CD4-positive, alpha-beta T cell (primary cell): ENCODE measurements around the gene GABARAP. TPM values are rescaled to one million over a fixed set of nuclear protein-coding genes. Genes with fewer than 3 reads are reported as not detected.

Experiments used
- ATAC-seq: fragments of 200-7000 bp; cut with Tn5 transposase; one replicate; pipeline ENCODE4 v1.10.0; 2022; ENCODE audit warnings: mild to moderate bottlenecking; ENCODE audit not compliant: poor library complexity
- CTCF ChIA-PET: fragments of 350-600 bp; sonication (Branson Sonifier 250); formaldehyde crosslinking; loops from one replicate; lab custom pipeline; 2021; ENCODE audit warnings: antibody characterized with exemption, inconsistent platforms; lab: Charles Lee
- POLR2A ChIA-PET: fragments of 350-600 bp; sonication (Branson Sonifier 250); formaldehyde crosslinking; loops from one replicate; lab custom pipeline; 2021; ENCODE audit warnings: antibody characterized with exemption, inconsistent platforms; lab: Charles Lee
- DNase-seq, 14 experiments: peaks; one replicate each; pipeline ENCODE4 v3.0.0-alpha.2; 2013 to 2020; ENCODE audit warnings: mixed read lengths in 2 of 14
- H3K27ac ChIP-seq, 2 donors: one replicate each; pipeline versions ENCODE4 v1.5.1 to v1.7.0; 2013; ENCODE audit warnings: low read length in 2 of 2, low read depth in 1 of 2, mild to moderate bottlenecking in 1 of 2
- H3K27me3 ChIP-seq, 2 experiments: 1 replicate in 1 of 2; 2 replicates in 1 of 2; pipeline versions ENCODE4 v1.6.1 to v1.7.0; 2013; ENCODE audit warnings: low read length in 2 of 2, control low read depth in 1 of 2, mild to moderate bottlenecking in 1 of 2, moderate library complexity in 1 of 2; ENCODE audit not compliant: insufficient read depth in 2 of 2, control insufficient read depth in 1 of 2
- H3K36me3 ChIP-seq: one replicate; pipeline ENCODE4 v1.6.1; 2013; ENCODE audit warnings: low read length, control low read depth; ENCODE audit not compliant: insufficient read depth
- H3K4me1 ChIP-seq: one replicate; pipeline ENCODE4 v1.6.1; 2013; ENCODE audit warnings: low read length, control low read depth; ENCODE audit not compliant: insufficient read depth
- H3K4me3 ChIP-seq: one replicate; pipeline ENCODE4 v1.5.1; 2013; ENCODE audit warnings: mild to moderate bottlenecking, low read length, moderate library complexity
- H3K9me3 ChIP-seq, 2 experiments: 1 replicate in 1 of 2; 2 replicates in 1 of 2; pipeline versions ENCODE4 v1.6.1 to v1.7.0; 2013; ENCODE audit warnings: low read length in 2 of 2, mild to moderate bottlenecking in 2 of 2, control low read depth in 1 of 2, moderate library complexity in 1 of 2; ENCODE audit not compliant: control insufficient read depth in 1 of 2, insufficient read depth in 1 of 2
- H3K27ac Mint-ChIP-seq: one replicate; pipeline ENCODE4 v1.8.0; 2020; ENCODE audit warnings: mixed read lengths
- H3K27me3 Mint-ChIP-seq: one replicate; pipeline ENCODE4 v1.8.0; 2021; ENCODE audit warnings: mixed read lengths
- H3K36me3 Mint-ChIP-seq: one replicate; pipeline ENCODE4 v1.8.0; 2021; ENCODE audit warnings: low read depth, mixed read lengths
- H3K4me1 Mint-ChIP-seq: one replicate; pipeline ENCODE4 v1.8.0; 2021; ENCODE audit warnings: low read depth, mixed read lengths
- H3K4me3 Mint-ChIP-seq: one replicate; pipeline ENCODE4 v1.8.0; 2020; ENCODE audit warnings: mild to moderate bottlenecking, mixed read lengths
- H3K9me3 Mint-ChIP-seq: one replicate; pipeline ENCODE4 v1.8.0; 2020; ENCODE audit warnings: mixed read lengths
- intact Hi-C, 2 experiments: fragments of 100-400 bp; cut with DNase I in 1 of 2; cut with micrococcal nuclease in 1 of 2; formaldehyde crosslinking; loops; one replicate each; pipeline versions ENCODE4 v1.15.1 to v1.9.0; 2023 to 2025; cut with DNase I, micrococcal nuclease
- total RNA-seq, 174 experiments: library from RNA in 2 of 174; stranded (reverse) in 2 of 174; gene quantifications; one replicate each; pipeline ENCODE4 v1.2.3 and lab custom pipeline; 2021 to 2026
- TF ChIP-seq, protein P1 (sequence below): fragments of 200-600 bp; IDR thresholded peaks from one replicate; pipeline ENCODE4 v1.8.0; 2022; ENCODE audit warnings: antibody characterized with exemption, mild to moderate bottlenecking

The GABARAP gene
- total RNA-seq, 2 experiments from 2014 or later: 182 to 195 TPM

DNA sequence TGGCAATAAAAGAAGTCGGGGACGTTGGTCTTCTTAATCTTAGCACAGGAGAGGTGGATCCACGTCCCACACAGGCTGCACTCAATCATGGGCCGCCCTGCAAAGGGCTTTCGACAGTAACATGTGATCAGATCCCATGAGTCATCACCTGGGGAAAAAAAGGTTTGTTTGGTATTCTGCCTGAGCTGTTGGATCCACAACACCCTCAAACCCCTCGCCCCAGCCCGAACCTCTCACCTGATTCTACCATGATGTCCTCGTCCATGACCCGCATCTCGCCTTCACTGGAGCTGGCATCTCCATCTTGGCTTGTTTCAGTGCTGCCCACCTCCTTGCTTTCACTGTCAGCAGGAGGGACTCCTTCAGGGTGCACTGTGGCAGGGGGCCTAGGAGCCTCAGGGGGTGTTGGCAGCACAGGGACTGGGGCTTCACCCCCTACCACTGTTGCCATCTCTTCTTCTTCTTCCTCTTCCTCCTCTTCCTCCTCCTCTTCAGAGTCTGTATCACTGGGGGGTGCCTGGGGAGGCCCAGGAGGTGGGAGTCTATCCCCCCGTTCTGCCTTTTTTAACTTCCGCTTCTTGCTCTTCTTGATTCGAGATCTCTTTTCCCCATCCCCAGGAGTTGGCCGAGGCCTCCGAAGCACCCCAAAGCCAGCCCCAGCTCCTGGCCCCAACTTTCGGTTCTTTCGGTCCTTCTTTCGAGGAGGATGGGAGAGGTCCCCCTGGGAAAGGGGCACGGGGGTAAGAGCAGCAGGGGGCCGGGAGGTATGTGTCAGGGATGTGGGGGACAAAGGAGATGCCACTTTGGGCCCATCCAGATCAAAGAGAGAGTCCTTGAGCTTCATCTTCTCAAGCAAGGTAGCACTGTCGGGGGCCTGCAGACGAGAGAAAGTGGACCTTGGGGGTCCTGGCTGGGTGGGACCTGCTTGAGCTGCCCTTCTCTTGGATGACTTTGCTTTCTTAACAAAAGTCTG lies 6.3 kb downstream of the GABARAP start:
- intact Hi-C loops: loop anchor here (10.0 kb wide), 1 partner anchor 609 kb away; no protein-coding TSS in a partner anchor
- Histone ChIP-seq H3K36me3 (peaks cover 31% of the 10 kb centered on the region), H3K9me3 (no peaks in the 10 kb centered on the region), H3K4me1 (peaks cover 70% of the 10 kb centered on the region), H3K27me3 (no peaks in the 10 kb centered on the region), H3K27ac (no peak overlapping the region), H3K4me3 (no peak overlapping the region)
- peak overlapping the region; percentile 94 for H3K4me3 Mint-ChIP-seq
- peak in 2 of 14 experiments; percentile 30 to 42 for DNase-seq
- TF ChIP-seq, protein P1, sequence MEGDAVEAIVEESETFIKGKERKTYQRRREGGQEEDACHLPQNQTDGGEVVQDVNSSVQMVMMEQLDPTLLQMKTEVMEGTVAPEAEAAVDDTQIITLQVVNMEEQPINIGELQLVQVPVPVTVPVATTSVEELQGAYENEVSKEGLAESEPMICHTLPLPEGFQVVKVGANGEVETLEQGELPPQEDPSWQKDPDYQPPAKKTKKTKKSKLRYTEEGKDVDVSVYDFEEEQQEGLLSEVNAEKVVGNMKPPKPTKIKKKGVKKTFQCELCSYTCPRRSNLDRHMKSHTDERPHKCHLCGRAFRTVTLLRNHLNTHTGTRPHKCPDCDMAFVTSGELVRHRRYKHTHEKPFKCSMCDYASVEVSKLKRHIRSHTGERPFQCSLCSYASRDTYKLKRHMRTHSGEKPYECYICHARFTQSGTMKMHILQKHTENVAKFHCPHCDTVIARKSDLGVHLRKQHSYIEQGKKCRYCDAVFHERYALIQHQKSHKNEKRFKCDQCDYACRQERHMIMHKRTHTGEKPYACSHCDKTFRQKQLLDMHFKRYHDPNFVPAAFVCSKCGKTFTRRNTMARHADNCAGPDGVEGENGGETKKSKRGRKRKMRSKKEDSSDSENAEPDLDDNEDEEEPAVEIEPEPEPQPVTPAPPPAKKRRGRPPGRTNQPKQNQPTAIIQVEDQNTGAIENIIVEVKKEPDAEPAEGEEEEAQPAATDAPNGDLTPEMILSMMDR: no peak
- peak overlapping the region; percentile 93 for H3K27ac Mint-ChIP-seq
- peaks cover 67% of the 10 kb centered on the region for H3K36me3 Mint-ChIP-seq
- no peaks in the 10 kb centered on the region for H3K27me3 Mint-ChIP-seq
- H3K9me3 Mint-ChIP-seq: no peaks in the 10 kb centered on the region
- no peak for ATAC-seq
- CTCF ChIA-PET: interaction anchor here (0.6 to 3.5 kb wide), 4 partner anchors 15 to 1150 kb away, joined by 4 to 19 read pairs (median 5); partner anchors contain the start of genes ACADVL and DLG4
- POLR2A ChIA-PET: interaction anchor here (1.4 to 17.0 kb wide), 3 partner anchors 16 to 450 kb away, joined by 3 to 234 read pairs (median 3); partner anchors contain the start of genes ACADVL, CTDNEP1 and DLG4
- peaks cover 59% of the 10 kb centered on the region for H3K4me1 Mint-ChIP-seq

- intact Hi-C loops: loop anchor here (1.0 to 10.0 kb wide), 2 partner anchors 29 to 610 kb away; no protein-coding TSS in a partner anchor
- TF ChIP-seq, protein P1: no peak
- CTCF ChIA-PET: interaction anchor here (1.0 to 3.5 kb wide), 3 partner anchors 14 to 62 kb away, joined by 4 to 19 read pairs (median 6); partner anchors contain the start of genes ACADVL and DLG4
- H3K4me3 ChIP-seq: peak within 1 kb of the TSS; percentile 97
- no peaks in the 10 kb centered on the region for H3K9me3 ChIP-seq
- Mint-ChIP-seq H3K27ac (peak within 1 kb of the TSS; percentile 92), H3K27me3 (no peaks in the 10 kb centered on the region), H3K4me1 (peaks cover 46% of the 10 kb centered on the region), H3K36me3 (peaks cover 66% of the 10 kb centered on the region), H3K4me3 (peak within 1 kb of the TSS; percentile 94), H3K9me3 (no peaks in the 10 kb centered on the region)
- peak within 1 kb of the TSS; percentile 61 to 81 for H3K27ac ChIP-seq
- peaks cover 35% of the 10 kb centered on the region for H3K36me3 ChIP-seq
- ATAC-seq (peak; percentile 56), DNase-seq (peak; percentile 89 to 97 (median 92))
- H3K4me1 ChIP-seq: peaks cover 60% of the 10 kb centered on the region
- H3K27me3 ChIP-seq: no peaks in the 10 kb centered on the region
- POLR2A ChIA-PET: interaction anchor here (0.7 to 17.0 kb wide), 15 partner anchors 9 to 452 kb away, joined by 3 to 234 read pairs (median 4); partner anchors contain the start of genes ACADVL, ACAP1, CTDNEP1 and DLG4
Measured at GRCh38 chr17:7234083-7234951, 7.9 kb downstream of the GABARAP start, which contains the start of gene DVL2. DVL2 (minus strand) TSS chr17:7234517; CDS start chr17:7234262, 255 bp downstream.
